Measurements from ENCODE around the gene VPS4A.

Gene VPS4A

GRCh38 chr16:69344171-69344570, 33.0 kb downstream of the VPS4A start:
- Histone ChIP-seq H3K18ac (ENCODE audit: low read length) (no peak overlapping the region), H2AK5ac (ENCODE audit: low read depth, low read length) (no peak overlapping the region), H3K4me3 (ENCODE audit: low read length in 2 of 2) (no peak overlapping the region), H3K36me3 (replicated peaks in 1 of 2; ENCODE audit: control insufficient read depth in 2 of 2, insufficient read depth in 2 of 2, low read length in 2 of 2) (peaks cover 10 to 52% of the 10 kb centered on the region in 2 donors), H3K4me1 (ENCODE audit: control insufficient read depth in 2 of 2, insufficient read depth in 1 of 2, low read depth in 1 of 2, low read length in 2 of 2) (peaks cover 3 to 7% of the 10 kb centered on the region in 2 donors), H3K4ac (ENCODE audit: low read length) (no peak overlapping the region), H3K4me2 (ENCODE audit: insufficient read depth, low read length, poor library complexity, severe bottlenecking) (no peak overlapping the region), H2BK5ac (ENCODE audit: low read length) (no peak overlapping the region), H4K91ac (ENCODE audit: low read depth, low read length, poor library complexity) (no peak overlapping the region), H3K9ac (ENCODE audit: low read depth, low read length, poor library complexity) (no peak overlapping the region), H2BK12ac (ENCODE audit: low read length) (no peak overlapping the region), H3K27ac (replicated peaks; ENCODE audit: low read length) (no peak overlapping the region), H3K27me3 (ENCODE audit: control insufficient read depth in 3 of 3, insufficient read depth in 3 of 3, low read depth in 1 of 3, low read length in 3 of 3) (no peaks in the 10 kb centered on the region), H2BK15ac (ENCODE audit: low read length) (no peak overlapping the region), H3K23ac (ENCODE audit: low read depth, low read length, poor library complexity) (no peak overlapping the region), H2BK120ac (ENCODE audit: low read depth, low read length) (no peak overlapping the region), H2AFZ (ENCODE audit: low read length) (no peak overlapping the region), H3K14ac (ENCODE audit: low read length) (no peak overlapping the region), H4K8ac (ENCODE audit: low read depth, low read length) (no peak overlapping the region), H3K79me1 (ENCODE audit: low read depth, low read length) (peaks cover 7% of the 10 kb centered on the region), H3K9me3 (replicated peaks in 1 of 2; ENCODE audit: control insufficient read depth in 2 of 2, insufficient read depth in 1 of 2, low read depth in 1 of 2, low read length in 2 of 2) (no peaks in the 10 kb centered on the region)
- WGBS, 2 donors (ENCODE audit: extremely low coverage in 2 of 2, insufficient read length in 2 of 2, insufficient replicate concordance in 1 of 2), result no CpG with 5 or more reads among the region's 5 CpGs
- no peak for DNase-seq (ENCODE audit: low spot score)

GRCh38 chr16:69345923-69346322, 34.8 kb downstream of the VPS4A start:
- H3K4ac ChIP-seq (ENCODE audit: low read length), result no peak overlapping the region
- H3K18ac ChIP-seq (ENCODE audit: low read length), result no peak overlapping the region
- H3K14ac ChIP-seq (ENCODE audit: low read length), result no peak overlapping the region
- no peaks in the 10 kb centered on the region for H3K79me1 ChIP-seq (ENCODE audit: low read depth, low read length)
- H2AK5ac ChIP-seq (ENCODE audit: low read depth, low read length), result no peak overlapping the region
- H3K4me3 ChIP-seq (ENCODE audit: low read length in 2 of 2), result no peak overlapping the region
- peaks cover 0 to 1% of the 10 kb centered on the region in 2 donors for H3K4me1 ChIP-seq (ENCODE audit: control insufficient read depth in 2 of 2, insufficient read depth in 1 of 2, low read depth in 1 of 2, low read length in 2 of 2)
- H3K9me3 ChIP-seq (replicated peaks in 1 of 2; ENCODE audit: control insufficient read depth in 2 of 2, insufficient read depth in 1 of 2, low read depth in 1 of 2, low read length in 2 of 2), result no peaks in the 10 kb centered on the region
- H3K4me2 ChIP-seq (ENCODE audit: insufficient read depth, low read length, poor library complexity, severe bottlenecking), result no peak overlapping the region
- H2BK12ac ChIP-seq (ENCODE audit: low read length), result no peak overlapping the region
- H3K27ac ChIP-seq (replicated peaks; ENCODE audit: low read length), result no peak overlapping the region
- H2BK120ac ChIP-seq (ENCODE audit: low read depth, low read length), result no peak overlapping the region
- H2BK5ac ChIP-seq (ENCODE audit: low read length), result no peak overlapping the region
- no peak overlapping the region for H2BK15ac ChIP-seq (ENCODE audit: low read length)
- peaks cover 10 to 59% of the 10 kb centered on the region in 2 donors for H3K36me3 ChIP-seq (replicated peaks in 1 of 2; ENCODE audit: control insufficient read depth in 2 of 2, insufficient read depth in 2 of 2, low read length in 2 of 2)
- H4K91ac ChIP-seq (ENCODE audit: low read depth, low read length, poor library complexity), result no peak overlapping the region
- no peak overlapping the region for H3K9ac ChIP-seq (ENCODE audit: low read depth, low read length, poor library complexity)
- WGBS, 2 donors (ENCODE audit: extremely low coverage in 2 of 2, insufficient read length in 2 of 2, insufficient replicate concordance in 1 of 2), result no CpG with 5 or more reads among the region's 4 CpGs
- no peaks in the 10 kb centered on the region for H3K27me3 ChIP-seq (ENCODE audit: control insufficient read depth in 3 of 3, insufficient read depth in 3 of 3, low read depth in 1 of 3, low read length in 3 of 3)
- H4K8ac ChIP-seq (ENCODE audit: low read depth, low read length), result no peak overlapping the region
- no peak overlapping the region for H2AFZ ChIP-seq (ENCODE audit: low read length)
- no peak for DNase-seq (ENCODE audit: low spot score)
- no peak overlapping the region for H3K23ac ChIP-seq (ENCODE audit: low read depth, low read length, poor library complexity)

GRCh38 chr16:69346683-69347082, 35.5 kb downstream of the VPS4A start:
- Histone ChIP-seq H3K14ac (ENCODE audit: low read length) (no peak overlapping the region), H3K9ac (ENCODE audit: low read depth, low read length, poor library complexity) (no peak overlapping the region), H2BK5ac (ENCODE audit: low read length) (no peak overlapping the region), H3K79me1 (ENCODE audit: low read depth, low read length) (no peaks in the 10 kb centered on the region), H2BK12ac (ENCODE audit: low read length) (no peak overlapping the region), H4K91ac (ENCODE audit: low read depth, low read length, poor library complexity) (no peak overlapping the region), H2AK5ac (ENCODE audit: low read depth, low read length) (no peak overlapping the region), H4K8ac (ENCODE audit: low read depth, low read length) (no peak overlapping the region), H3K4me1 (ENCODE audit: control insufficient read depth in 2 of 2, insufficient read depth in 1 of 2, low read depth in 1 of 2, low read length in 2 of 2) (no peaks in the 10 kb centered on the region), H3K18ac (ENCODE audit: low read length) (no peak overlapping the region), H3K4me2 (ENCODE audit: insufficient read depth, low read length, poor library complexity, severe bottlenecking) (no peak overlapping the region), H3K4me3 (ENCODE audit: low read length in 2 of 2) (no peak overlapping the region), H2AFZ (ENCODE audit: low read length) (no peak overlapping the region), H3K23ac (ENCODE audit: low read depth, low read length, poor library complexity) (no peak overlapping the region), H2BK120ac (ENCODE audit: low read depth, low read length) (no peak overlapping the region), H3K9me3 (replicated peaks in 1 of 2; ENCODE audit: control insufficient read depth in 2 of 2, insufficient read depth in 1 of 2, low read depth in 1 of 2, low read length in 2 of 2) (no peaks in the 10 kb centered on the region), H3K27me3 (ENCODE audit: control insufficient read depth in 3 of 3, insufficient read depth in 3 of 3, low read depth in 1 of 3, low read length in 3 of 3) (no peaks in the 10 kb centered on the region), H3K27ac (replicated peaks; ENCODE audit: low read length) (no peak overlapping the region), H3K36me3 (replicated peaks in 1 of 2; ENCODE audit: control insufficient read depth in 2 of 2, insufficient read depth in 2 of 2, low read length in 2 of 2) (peaks cover 5 to 58% of the 10 kb centered on the region in 2 donors), H2BK15ac (ENCODE audit: low read length) (no peak overlapping the region), H3K4ac (ENCODE audit: low read length) (no peak overlapping the region)
- DNase-seq (ENCODE audit: low spot score), result no peak
- no CpG with 5 or more reads among the region's 6 CpGs for WGBS, 2 donors (ENCODE audit: extremely low coverage in 2 of 2, insufficient read length in 2 of 2, insufficient replicate concordance in 1 of 2)

- Histone ChIP-seq H4K8ac (ENCODE audit: low read depth, low read length) (no peak overlapping the region), H3K27ac (replicated peaks; ENCODE audit: low read length) (no peak overlapping the region), H3K23ac (ENCODE audit: low read depth, low read length, poor library complexity) (no peak overlapping the region), H2BK15ac (ENCODE audit: low read length) (no peak overlapping the region), H2AFZ (ENCODE audit: low read length) (no peak overlapping the region), H3K27me3 (ENCODE audit: control insufficient read depth in 3 of 3, insufficient read depth in 3 of 3, low read depth in 1 of 3, low read length in 3 of 3) (no peaks in the 10 kb centered on the region), H3K4me3 (ENCODE audit: low read length in 2 of 2) (no peak overlapping the region), H3K4me1 (ENCODE audit: control insufficient read depth in 2 of 2, insufficient read depth in 1 of 2, low read depth in 1 of 2, low read length in 2 of 2) (no peaks in the 10 kb centered on the region), H4K91ac (ENCODE audit: low read depth, low read length, poor library complexity) (no peak overlapping the region), H3K79me1 (ENCODE audit: low read depth, low read length) (no peaks in the 10 kb centered on the region), H2BK120ac (ENCODE audit: low read depth, low read length) (no peak overlapping the region), H3K9me3 (replicated peaks in 1 of 2; ENCODE audit: control insufficient read depth in 2 of 2, insufficient read depth in 1 of 2, low read depth in 1 of 2, low read length in 2 of 2) (no peaks in the 10 kb centered on the region), H3K36me3 (replicated peaks in 1 of 2; ENCODE audit: control insufficient read depth in 2 of 2, insufficient read depth in 2 of 2, low read length in 2 of 2) (peaks cover 1 to 53% of the 10 kb centered on the region in 2 donors), H3K14ac (ENCODE audit: low read length) (no peak overlapping the region), H3K9ac (ENCODE audit: low read depth, low read length, poor library complexity) (no peak overlapping the region), H2BK12ac (ENCODE audit: low read length) (no peak overlapping the region), H3K18ac (ENCODE audit: low read length) (no peak overlapping the region), H3K4ac (ENCODE audit: low read length) (no peak overlapping the region), H3K4me2 (ENCODE audit: insufficient read depth, low read length, poor library complexity, severe bottlenecking) (no peak overlapping the region), H2AK5ac (ENCODE audit: low read depth, low read length) (no peak overlapping the region), H2BK5ac (ENCODE audit: low read length) (no peak overlapping the region)
- no CpG with 5 or more reads among the region's 6 CpGs for WGBS, 2 donors (ENCODE audit: extremely low coverage in 2 of 2, insufficient read length in 2 of 2, insufficient replicate concordance in 1 of 2)
- DNase-seq (ENCODE audit: low spot score), result no peak
Measured at GRCh38 chr16:69348222-69348621, 37.1 kb downstream of the VPS4A start.
